ENCODE results near the gene COX19. TPM values are rescaled to one million over a fixed set of nuclear protein-coding genes. Genes with fewer than 3 reads are reported as not detected.

COX19 gene
- total and polyA plus RNA-seq, 2 experiments from 2014 or later = 11.7 to 12.6 TPM

DNA sequence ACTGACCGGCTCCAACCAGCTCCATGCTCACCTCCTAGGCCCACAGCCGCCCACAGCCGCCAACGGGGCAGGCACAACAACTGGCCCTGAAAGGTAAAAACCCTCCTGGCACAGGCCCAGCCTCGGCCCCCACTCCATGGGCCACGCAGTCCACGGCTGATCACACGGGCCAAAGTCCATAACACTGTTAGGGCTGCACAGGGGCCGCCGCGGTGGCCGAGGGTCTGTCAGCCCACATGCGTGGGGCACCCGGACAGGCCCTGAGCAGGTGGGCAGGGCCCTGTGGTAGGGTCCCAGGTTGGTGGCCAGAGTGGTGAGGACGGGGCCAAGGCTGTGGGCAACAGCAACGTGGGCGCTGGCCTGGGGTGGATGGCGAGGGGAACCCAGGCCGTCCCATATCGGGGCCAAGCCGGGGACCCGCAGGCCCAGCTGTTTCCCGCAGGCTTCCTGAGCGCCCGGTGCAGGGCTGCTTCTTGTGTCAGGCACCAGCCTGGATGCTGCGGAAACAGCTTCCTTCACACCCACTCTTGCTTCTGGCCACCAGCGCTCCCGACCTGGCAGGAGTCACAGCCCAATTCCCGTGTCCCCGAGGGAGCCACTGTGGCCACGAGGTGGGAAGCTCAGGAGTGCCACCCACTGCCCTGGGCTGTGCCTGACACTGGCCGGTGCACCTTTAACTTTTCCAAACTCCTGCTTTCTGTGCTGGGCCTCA is 36.8 kb upstream of the COX19 start:
- no peaks in the 10 kb centered on the region for H3K36me3 ChIP-seq (ENCODE audit: insufficient read depth)
- no peak overlapping the region for H2AFZ ChIP-seq
- peak; percentile 9; the same call in 2 of the 3 replicates for ATAC-seq
- no peaks in the 10 kb centered on the region for H3K27me3 ChIP-seq (ENCODE audit: insufficient read depth)
- no peak for DNase-seq (ENCODE audit: low spot score)
- H3K27ac ChIP-seq (ENCODE audit: low read depth) = no peak overlapping the region
- no peak overlapping the region for H3K4me3 ChIP-seq
- H3K27ac Mint-ChIP-seq = no peak overlapping the region
- H3K79me2 ChIP-seq (replicated peaks; ENCODE audit: insufficient read depth) = 0 out of 2 replicates have a peak, but pooled peaks cover 9% of the 10 kb centered on the region
- no peak overlapping the region for H3K4me2 ChIP-seq
- H3F3A ChIP-seq (replicated peaks; ENCODE audit: low read depth) = 0 out of 2 replicates have a peak, but pooled peaks cover 3% of the 10 kb centered on the region
- peaks cover 11% of the 10 kb centered on the region; the same call in 1 of the 2 replicates for H4K20me1 ChIP-seq (replicated peaks; ENCODE audit: insufficient read depth)
- no peak for TF ChIP-seq CREB1 (CRISPR knock-in tag; IDR thresholded peaks at IDR 0.05; ENCODE audit: low read depth)
- TF ChIP-seq, protein P1, sequence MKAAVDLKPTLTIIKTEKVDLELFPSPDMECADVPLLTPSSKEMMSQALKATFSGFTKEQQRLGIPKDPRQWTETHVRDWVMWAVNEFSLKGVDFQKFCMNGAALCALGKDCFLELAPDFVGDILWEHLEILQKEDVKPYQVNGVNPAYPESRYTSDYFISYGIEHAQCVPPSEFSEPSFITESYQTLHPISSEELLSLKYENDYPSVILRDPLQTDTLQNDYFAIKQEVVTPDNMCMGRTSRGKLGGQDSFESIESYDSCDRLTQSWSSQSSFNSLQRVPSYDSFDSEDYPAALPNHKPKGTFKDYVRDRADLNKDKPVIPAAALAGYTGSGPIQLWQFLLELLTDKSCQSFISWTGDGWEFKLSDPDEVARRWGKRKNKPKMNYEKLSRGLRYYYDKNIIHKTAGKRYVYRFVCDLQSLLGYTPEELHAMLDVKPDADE (IDR thresholded peaks at IDR 0.05) = no peak
- TF ChIP-seq, protein P2, sequence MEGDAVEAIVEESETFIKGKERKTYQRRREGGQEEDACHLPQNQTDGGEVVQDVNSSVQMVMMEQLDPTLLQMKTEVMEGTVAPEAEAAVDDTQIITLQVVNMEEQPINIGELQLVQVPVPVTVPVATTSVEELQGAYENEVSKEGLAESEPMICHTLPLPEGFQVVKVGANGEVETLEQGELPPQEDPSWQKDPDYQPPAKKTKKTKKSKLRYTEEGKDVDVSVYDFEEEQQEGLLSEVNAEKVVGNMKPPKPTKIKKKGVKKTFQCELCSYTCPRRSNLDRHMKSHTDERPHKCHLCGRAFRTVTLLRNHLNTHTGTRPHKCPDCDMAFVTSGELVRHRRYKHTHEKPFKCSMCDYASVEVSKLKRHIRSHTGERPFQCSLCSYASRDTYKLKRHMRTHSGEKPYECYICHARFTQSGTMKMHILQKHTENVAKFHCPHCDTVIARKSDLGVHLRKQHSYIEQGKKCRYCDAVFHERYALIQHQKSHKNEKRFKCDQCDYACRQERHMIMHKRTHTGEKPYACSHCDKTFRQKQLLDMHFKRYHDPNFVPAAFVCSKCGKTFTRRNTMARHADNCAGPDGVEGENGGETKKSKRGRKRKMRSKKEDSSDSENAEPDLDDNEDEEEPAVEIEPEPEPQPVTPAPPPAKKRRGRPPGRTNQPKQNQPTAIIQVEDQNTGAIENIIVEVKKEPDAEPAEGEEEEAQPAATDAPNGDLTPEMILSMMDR (conservative IDR thresholded peaks at IDR 0.05; ENCODE audit: low read depth in 2 of 2) = no peak; a peak in 1 of 4 replicates
- H3K4me1 ChIP-seq (ENCODE audit: insufficient read depth) = no peaks in the 10 kb centered on the region
- peaks cover 17% of the 10 kb centered on the region for H3K27me3 Mint-ChIP-seq (ENCODE audit: insufficient read depth, low read depth, poor library complexity)
- H3K9me3 Mint-ChIP-seq = no peaks in the 10 kb centered on the region
- no peaks in the 10 kb centered on the region for H3K4me1 Mint-ChIP-seq
- H3K36me3 Mint-ChIP-seq (ENCODE audit: low read depth) = peaks cover 9% of the 10 kb centered on the region; the same call in 2 of the 3 replicates
- no peaks in the 10 kb centered on the region for H3K9me2 ChIP-seq (ENCODE audit: insufficient read depth)
- no peak overlapping the region for H3K4me3 Mint-ChIP-seq

DNA sequence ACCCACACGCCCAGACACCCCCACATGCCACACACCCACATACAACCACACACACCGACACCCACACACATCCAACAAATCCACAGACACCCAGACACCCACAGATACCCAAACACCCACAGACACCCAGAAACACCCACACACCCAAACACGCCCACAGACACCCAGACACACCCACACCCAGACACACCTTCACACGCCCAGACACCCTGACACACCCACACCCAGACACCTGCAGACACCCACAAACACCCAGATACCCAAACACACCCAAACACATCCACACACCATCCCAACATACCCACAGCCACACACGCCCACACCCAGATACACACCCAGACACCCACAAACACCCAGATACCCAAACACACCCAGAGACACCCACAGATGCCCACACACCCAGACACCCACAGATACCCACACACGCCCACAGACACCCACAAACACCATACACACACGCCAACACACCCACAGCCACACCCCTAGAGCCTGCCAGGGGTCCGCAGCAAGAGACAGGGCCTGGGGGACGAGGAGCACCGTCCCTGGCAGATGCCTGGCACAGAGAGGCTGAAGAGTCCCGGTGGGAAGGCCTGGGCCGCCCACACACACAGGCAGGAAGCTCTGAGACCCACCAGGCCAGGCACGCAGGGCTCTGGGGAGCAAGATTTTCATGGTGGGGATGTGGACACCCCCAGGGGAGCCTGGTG is 36.1 kb upstream of the COX19 start:
- H4K20me1 ChIP-seq (replicated peaks; ENCODE audit: insufficient read depth) = peaks cover 11% of the 10 kb centered on the region; the same call in 1 of the 2 replicates

More for the DNA sequence above, 36.1 kb upstream of the COX19 start:
- Histone ChIP-seq H3K9me2 (ENCODE audit: insufficient read depth) (no peaks in the 10 kb centered on the region), H3K4me2 (no peak overlapping the region), H3K79me2 (replicated peaks; ENCODE audit: insufficient read depth) (0 out of 2 replicates have a peak, but pooled peaks cover 9% of the 10 kb centered on the region), H3K4me1 (ENCODE audit: insufficient read depth) (no peaks in the 10 kb centered on the region), H3K27ac (ENCODE audit: low read depth) (no peak overlapping the region), H2AFZ (no peak overlapping the region), H3K36me3 (ENCODE audit: insufficient read depth) (no peaks in the 10 kb centered on the region), H3K4me3 (no peak overlapping the region), H3K27me3 (ENCODE audit: insufficient read depth) (no peaks in the 10 kb centered on the region), H3F3A (replicated peaks; ENCODE audit: low read depth) (0 out of 2 replicates have a peak, but pooled peaks cover 3% of the 10 kb centered on the region)
- no peak for DNase-seq (ENCODE audit: low spot score)
- TF ChIP-seq, protein P3, sequence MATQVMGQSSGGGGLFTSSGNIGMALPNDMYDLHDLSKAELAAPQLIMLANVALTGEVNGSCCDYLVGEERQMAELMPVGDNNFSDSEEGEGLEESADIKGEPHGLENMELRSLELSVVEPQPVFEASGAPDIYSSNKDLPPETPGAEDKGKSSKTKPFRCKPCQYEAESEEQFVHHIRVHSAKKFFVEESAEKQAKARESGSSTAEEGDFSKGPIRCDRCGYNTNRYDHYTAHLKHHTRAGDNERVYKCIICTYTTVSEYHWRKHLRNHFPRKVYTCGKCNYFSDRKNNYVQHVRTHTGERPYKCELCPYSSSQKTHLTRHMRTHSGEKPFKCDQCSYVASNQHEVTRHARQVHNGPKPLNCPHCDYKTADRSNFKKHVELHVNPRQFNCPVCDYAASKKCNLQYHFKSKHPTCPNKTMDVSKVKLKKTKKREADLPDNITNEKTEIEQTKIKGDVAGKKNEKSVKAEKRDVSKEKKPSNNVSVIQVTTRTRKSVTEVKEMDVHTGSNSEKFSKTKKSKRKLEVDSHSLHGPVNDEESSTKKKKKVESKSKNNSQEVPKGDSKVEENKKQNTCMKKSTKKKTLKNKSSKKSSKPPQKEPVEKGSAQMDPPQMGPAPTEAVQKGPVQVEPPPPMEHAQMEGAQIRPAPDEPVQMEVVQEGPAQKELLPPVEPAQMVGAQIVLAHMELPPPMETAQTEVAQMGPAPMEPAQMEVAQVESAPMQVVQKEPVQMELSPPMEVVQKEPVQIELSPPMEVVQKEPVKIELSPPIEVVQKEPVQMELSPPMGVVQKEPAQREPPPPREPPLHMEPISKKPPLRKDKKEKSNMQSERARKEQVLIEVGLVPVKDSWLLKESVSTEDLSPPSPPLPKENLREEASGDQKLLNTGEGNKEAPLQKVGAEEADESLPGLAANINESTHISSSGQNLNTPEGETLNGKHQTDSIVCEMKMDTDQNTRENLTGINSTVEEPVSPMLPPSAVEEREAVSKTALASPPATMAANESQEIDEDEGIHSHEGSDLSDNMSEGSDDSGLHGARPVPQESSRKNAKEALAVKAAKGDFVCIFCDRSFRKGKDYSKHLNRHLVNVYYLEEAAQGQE (IDR thresholded peaks at IDR 0.05; ENCODE audit: unreplicated experiment) = no peak
- TF ChIP-seq CREB1 (CRISPR knock-in tag; IDR thresholded peaks at IDR 0.05; ENCODE audit: low read depth) (no peak), ZNF331 (CRISPR knock-in tag; IDR thresholded peaks at IDR 0.05; ENCODE audit: low read depth) (no peak), JUNB (IDR thresholded peaks at IDR 0.05; ENCODE audit: unreplicated experiment) (no peak), ZNF114 (CRISPR knock-in tag; IDR thresholded peaks at IDR 0.05) (no peak), POLR2AphosphoS5 (IDR thresholded peaks at IDR 0.05; ENCODE audit: low read depth) (no peak), EZH2 (IDR thresholded peaks at IDR 0.05; ENCODE audit: low read depth, unreplicated experiment) (no peak)
- TF ChIP-seq, protein P1 (IDR thresholded peaks at IDR 0.05) = no peak
- Mint-ChIP-seq H3K27ac (no peak overlapping the region), H3K9me3 (no peaks in the 10 kb centered on the region), H3K36me3 (ENCODE audit: low read depth) (peaks cover 9% of the 10 kb centered on the region; the same call in 2 of the 3 replicates), H3K4me1 (no peaks in the 10 kb centered on the region), H3K4me3 (no peak overlapping the region), H3K27me3 (ENCODE audit: insufficient read depth, low read depth, poor library complexity) (peaks cover 19% of the 10 kb centered on the region)
- ATAC-seq = no peak
